ENCODE measurements around the gene SERPINA6. TPM values are rescaled to one million over a fixed set of nuclear protein-coding genes. Genes with fewer than 3 reads are reported as not detected.

SERPINA6 gene
- total RNA-seq, 1 donor from 2014 or later = not detected

DNA sequence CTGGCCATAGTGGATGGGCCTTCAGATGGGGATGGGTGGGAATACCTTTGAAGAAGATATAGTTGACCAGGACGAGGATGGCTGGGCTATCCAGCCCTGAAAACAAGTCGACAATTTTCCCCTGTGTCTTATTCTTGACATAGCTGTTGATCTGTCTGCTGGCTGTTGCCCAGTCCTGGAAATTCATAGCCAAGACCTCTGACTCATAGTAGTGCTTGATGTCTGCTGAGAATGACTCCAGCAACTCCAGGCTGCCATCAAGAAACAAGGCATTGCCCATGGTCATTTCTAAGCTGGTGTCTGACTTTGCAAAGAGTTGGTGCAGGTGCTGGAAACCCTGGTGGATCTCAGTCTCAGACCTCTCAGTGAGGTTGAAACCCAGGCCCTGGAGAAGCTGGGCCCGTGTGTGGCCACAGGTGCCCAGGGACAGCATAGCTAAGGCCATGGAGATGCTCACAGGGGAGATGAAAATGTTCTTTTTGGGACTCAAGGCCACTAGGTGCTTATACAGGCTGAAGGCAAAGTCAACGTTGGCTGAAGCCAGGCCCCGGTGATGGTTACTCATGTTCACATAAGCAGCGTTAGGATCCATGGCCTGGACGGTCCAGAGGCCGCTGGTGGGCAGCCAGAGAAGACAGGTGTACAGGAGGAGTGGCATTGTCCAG is 9.0 kb downstream of the SERPINA6 start:
- Histone ChIP-seq H3K4me3 (ENCODE audit: low read depth, low read length) (no peak overlapping the region), H3K36me3 (ENCODE audit: control insufficient read depth, insufficient read depth, low read length) (no peaks in the 10 kb centered on the region), H3K27me3 (ENCODE audit: control insufficient read depth, insufficient read depth, low read length) (no peaks in the 10 kb centered on the region)
- TF ChIP-seq, protein P1, sequence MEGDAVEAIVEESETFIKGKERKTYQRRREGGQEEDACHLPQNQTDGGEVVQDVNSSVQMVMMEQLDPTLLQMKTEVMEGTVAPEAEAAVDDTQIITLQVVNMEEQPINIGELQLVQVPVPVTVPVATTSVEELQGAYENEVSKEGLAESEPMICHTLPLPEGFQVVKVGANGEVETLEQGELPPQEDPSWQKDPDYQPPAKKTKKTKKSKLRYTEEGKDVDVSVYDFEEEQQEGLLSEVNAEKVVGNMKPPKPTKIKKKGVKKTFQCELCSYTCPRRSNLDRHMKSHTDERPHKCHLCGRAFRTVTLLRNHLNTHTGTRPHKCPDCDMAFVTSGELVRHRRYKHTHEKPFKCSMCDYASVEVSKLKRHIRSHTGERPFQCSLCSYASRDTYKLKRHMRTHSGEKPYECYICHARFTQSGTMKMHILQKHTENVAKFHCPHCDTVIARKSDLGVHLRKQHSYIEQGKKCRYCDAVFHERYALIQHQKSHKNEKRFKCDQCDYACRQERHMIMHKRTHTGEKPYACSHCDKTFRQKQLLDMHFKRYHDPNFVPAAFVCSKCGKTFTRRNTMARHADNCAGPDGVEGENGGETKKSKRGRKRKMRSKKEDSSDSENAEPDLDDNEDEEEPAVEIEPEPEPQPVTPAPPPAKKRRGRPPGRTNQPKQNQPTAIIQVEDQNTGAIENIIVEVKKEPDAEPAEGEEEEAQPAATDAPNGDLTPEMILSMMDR (IDR thresholded peaks at IDR 0.05; ENCODE audit: insufficient read depth, low read length, poor library complexity, severe bottlenecking) = no peak
- DNase-seq (ENCODE audit: low read depth) = no peak

DNA sequence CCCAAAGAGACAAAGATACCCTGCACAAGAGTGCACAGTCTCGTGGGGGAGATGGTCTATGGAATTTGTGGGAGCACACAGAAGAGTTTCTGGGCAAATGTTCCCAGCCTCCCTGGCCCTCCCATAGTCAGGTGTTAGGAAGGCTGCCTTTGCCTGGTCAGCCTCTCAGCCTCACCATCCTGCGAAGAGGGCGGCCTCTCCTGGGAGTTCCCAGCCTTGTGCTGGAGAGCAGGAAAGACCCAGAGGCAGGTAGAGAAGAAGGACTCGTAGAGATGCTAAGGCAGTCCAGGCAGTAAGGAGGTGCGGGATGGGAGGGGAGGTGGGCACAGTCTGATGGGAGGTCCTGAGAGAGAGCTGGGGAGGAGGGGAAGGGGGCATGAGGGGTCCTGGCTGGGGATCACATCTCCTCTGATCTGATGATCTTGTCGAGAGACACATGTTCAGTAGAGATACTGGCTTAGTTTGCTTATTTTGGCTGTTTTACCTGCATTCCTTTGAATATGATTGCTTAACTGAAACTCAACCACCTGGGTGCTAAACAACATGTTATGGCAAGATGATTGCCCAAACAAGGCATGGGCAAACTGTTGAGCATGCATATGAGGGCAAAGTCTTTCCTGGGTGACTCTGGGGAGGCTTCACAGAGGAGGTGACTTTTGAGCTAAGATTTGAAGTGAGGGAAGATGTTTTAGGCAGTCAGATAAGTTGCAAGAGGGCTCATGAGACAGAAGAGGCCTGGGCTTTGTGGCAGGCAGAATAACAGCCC is 10.5 kb downstream of the SERPINA6 start:
- no peak overlapping the region for H3K4me3 ChIP-seq (ENCODE audit: low read depth, low read length)
- no peak for DNase-seq (ENCODE audit: low read depth)
- no peaks in the 10 kb centered on the region for H3K27me3 ChIP-seq (ENCODE audit: control insufficient read depth, insufficient read depth, low read length)
- no peaks in the 10 kb centered on the region for H3K36me3 ChIP-seq (ENCODE audit: control insufficient read depth, insufficient read depth, low read length)
- TF ChIP-seq, protein P1 (IDR thresholded peaks at IDR 0.05; ENCODE audit: insufficient read depth, low read length, poor library complexity, severe bottlenecking) = no peak

DNA sequence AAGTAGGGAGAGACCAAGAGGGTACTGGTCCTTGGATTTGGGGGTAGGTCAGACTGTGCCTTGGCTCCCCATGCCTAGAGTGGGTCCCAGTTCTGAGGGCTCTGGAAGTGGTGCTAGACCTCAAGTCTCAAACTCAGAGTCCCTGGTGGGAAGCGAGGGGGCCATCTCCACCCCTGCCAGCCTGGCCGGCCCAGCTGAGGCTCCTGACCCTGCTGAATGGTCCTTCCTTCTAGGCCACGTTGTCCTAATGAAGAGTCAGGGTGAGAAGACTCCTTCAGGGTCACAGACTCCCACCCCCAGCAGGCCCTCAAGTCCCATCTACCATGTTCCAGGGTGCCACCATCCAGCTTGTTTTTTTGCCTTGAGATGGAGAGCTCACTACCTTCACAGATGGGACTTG is 12.9 kb downstream of the SERPINA6 start:
- Histone ChIP-seq H3K4me3 (ENCODE audit: low read depth, low read length) (no peak overlapping the region), H3K36me3 (ENCODE audit: control insufficient read depth, insufficient read depth, low read length) (no peaks in the 10 kb centered on the region), H3K27me3 (ENCODE audit: control insufficient read depth, insufficient read depth, low read length) (no peaks in the 10 kb centered on the region)
- DNase-seq (ENCODE audit: low read depth) = no peak
- TF ChIP-seq, protein P1 (IDR thresholded peaks at IDR 0.05; ENCODE audit: insufficient read depth, low read length, poor library complexity, severe bottlenecking) = no peak

DNA sequence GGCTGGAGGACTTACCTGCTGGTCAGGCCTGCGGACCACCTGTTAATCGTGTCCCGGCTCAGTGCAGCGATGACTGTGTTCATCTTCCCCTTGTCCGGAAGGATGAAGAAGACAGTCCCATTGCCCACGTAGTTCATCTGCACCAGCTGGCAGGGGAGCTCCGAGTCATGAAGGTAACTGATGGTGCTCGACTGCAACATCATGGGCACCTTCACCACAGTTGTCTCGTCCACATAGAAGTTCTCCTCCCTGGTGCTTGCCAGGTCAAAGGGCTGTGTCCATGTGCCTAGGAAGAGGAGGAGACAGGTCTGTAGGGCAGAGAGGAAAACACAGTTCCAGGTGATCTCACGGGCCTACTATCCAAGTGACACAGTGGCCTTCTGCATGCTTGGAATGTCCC is 13.4 kb downstream of the SERPINA6 start:
- TF ChIP-seq, protein P1 (IDR thresholded peaks at IDR 0.05; ENCODE audit: insufficient read depth, low read length, poor library complexity, severe bottlenecking) = no peak
- H3K36me3 ChIP-seq (ENCODE audit: control insufficient read depth, insufficient read depth, low read length) = no peaks in the 10 kb centered on the region
- no peak for DNase-seq (ENCODE audit: low read depth)
- no peak overlapping the region for H3K4me3 ChIP-seq (ENCODE audit: low read depth, low read length)
- H3K27me3 ChIP-seq (ENCODE audit: control insufficient read depth, insufficient read depth, low read length) = no peaks in the 10 kb centered on the region

DNA sequence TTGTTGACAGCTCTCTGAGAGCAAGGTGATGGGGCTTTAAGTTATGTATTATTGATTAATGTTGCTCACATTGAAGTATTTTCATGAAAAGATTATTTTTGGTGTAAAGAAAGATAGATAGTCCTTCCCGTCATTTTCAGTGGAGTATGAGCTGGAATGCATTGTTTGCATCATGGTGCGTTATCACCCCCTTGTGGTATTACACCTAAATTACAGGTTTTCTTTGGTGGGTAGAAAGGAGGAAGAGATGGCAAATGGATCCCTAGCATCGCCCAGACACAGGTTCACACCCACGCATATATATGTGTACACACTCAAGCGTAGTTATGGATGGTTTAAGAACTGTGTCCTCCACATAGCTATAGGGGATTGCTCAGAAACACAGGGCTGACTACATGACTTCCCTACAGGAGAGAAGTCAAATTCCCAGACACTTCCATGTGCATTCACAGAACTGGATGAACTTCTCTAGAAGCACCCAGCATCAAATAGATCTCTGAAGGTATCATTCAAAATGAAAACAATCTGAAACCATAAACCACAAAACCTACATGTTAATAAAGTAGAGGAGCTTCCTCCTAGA is 15.6 kb downstream of the SERPINA6 start:
- no peaks in the 10 kb centered on the region for H3K27me3 ChIP-seq (ENCODE audit: control insufficient read depth, insufficient read depth, low read length)
- DNase-seq (ENCODE audit: low read depth) = no peak
- H3K36me3 ChIP-seq (ENCODE audit: control insufficient read depth, insufficient read depth, low read length) = no peaks in the 10 kb centered on the region
- TF ChIP-seq, protein P1 (IDR thresholded peaks at IDR 0.05; ENCODE audit: insufficient read depth, low read length, poor library complexity, severe bottlenecking) = peak; percentile 3
- H3K4me3 ChIP-seq (ENCODE audit: low read depth, low read length) = no peak overlapping the region

Measured in kidney epithelial cell (primary cell).